Choroid plexus epithelial cell (primary cell): ENCODE results near the gene MRPS31.
A peak's percentile ranks its signal among the peaks of the same experiment; 100 is the strongest.

ENCODE experiments used
- DNase-seq: peaks from one replicate; pipeline ENCODE4 v3.0.0-alpha.2; 2010; ENCODE audit warnings: low read depth
- H3K4me3 ChIP-seq: 2 replicates; pipeline ENCODE4 v1.5.1; 2011; ENCODE audit warnings: low read depth, mild to moderate bottlenecking, control low read depth, low read length, moderate library complexity
- CTCF ChIP-seq: conservative IDR thresholded peaks from 2 replicates; pipeline ENCODE4 v1.5.1; 2011; ENCODE audit warnings: low read depth, mild to moderate bottlenecking, control low read depth, inconsistent platforms, low read length, moderate library complexity

MRPS31 gene

GRCh38 chr13:40780822-40781401 is 9.9 kb upstream of the MRPS31 start:
- peak; percentile 76 for DNase-seq
- TF ChIP-seq CTCF = peak; percentile 45
- no peak overlapping the region for H3K4me3 ChIP-seq

- DNase-seq = no peak
- no peak overlapping the region for H3K4me3 ChIP-seq
- no peak for TF ChIP-seq CTCF
Measured at GRCh38 chr13:40779796-40780285, 8.9 kb upstream of the MRPS31 start.

- H3K4me3 ChIP-seq = no peak overlapping the region
- no peak for TF ChIP-seq CTCF
- DNase-seq = no peak
Measured at GRCh38 chr13:40779049-40779448, 8.1 kb upstream of the MRPS31 start.

- no peak for TF ChIP-seq CTCF
- DNase-seq = peak; percentile 6
- H3K4me3 ChIP-seq = no peak overlapping the region
Measured at GRCh38 chr13:40777809-40778175, 6.8 kb upstream of the MRPS31 start.

- DNase-seq = peak; percentile 71
- peak; percentile 56 for TF ChIP-seq CTCF
- peak overlapping the region; percentile 33 for H3K4me3 ChIP-seq
Measured at GRCh38 chr13:40777166-40777808, 6.3 kb upstream of the MRPS31 start.

GRCh38 chr13:40776681-40777165 is 5.7 kb upstream of the MRPS31 start:
- TF ChIP-seq CTCF = no peak
- no peak overlapping the region for H3K4me3 ChIP-seq
- DNase-seq = peak; percentile 68

- TF ChIP-seq CTCF = no peak
- DNase-seq = no peak
- no peak overlapping the region for H3K4me3 ChIP-seq
Measured at GRCh38 chr13:40776232-40776631, 5.2 kb upstream of the MRPS31 start.
